Activated CD8-positive, alpha-beta memory T cell treated with anti-CD3 and anti-CD28 coated beads, Interleukin-2, amount 50 U/mL, for 24 hours (primary cell): ENCODE results near the gene IRAK3.
"Not testable (repeated sequence)": the region's sequence is repeated elsewhere in the genome, so short reads cannot be mapped to it uniquely, and the experiment has no call there.

Experiments
- DNase-seq: peaks from one replicate; pipeline ENCODE4 v3.0.0-alpha.2; 2020; ENCODE audit errors: extremely low read depth

Gene IRAK3

GRCh38 chr12:66170606-66171005 lies 18.4 kb upstream of the IRAK3 start:
- no peak for DNase-seq

GRCh38 chr12:66174391-66175325 lies 14.4 kb upstream of the IRAK3 start:
- not testable (repeated sequence) for DNase-seq

DNA sequence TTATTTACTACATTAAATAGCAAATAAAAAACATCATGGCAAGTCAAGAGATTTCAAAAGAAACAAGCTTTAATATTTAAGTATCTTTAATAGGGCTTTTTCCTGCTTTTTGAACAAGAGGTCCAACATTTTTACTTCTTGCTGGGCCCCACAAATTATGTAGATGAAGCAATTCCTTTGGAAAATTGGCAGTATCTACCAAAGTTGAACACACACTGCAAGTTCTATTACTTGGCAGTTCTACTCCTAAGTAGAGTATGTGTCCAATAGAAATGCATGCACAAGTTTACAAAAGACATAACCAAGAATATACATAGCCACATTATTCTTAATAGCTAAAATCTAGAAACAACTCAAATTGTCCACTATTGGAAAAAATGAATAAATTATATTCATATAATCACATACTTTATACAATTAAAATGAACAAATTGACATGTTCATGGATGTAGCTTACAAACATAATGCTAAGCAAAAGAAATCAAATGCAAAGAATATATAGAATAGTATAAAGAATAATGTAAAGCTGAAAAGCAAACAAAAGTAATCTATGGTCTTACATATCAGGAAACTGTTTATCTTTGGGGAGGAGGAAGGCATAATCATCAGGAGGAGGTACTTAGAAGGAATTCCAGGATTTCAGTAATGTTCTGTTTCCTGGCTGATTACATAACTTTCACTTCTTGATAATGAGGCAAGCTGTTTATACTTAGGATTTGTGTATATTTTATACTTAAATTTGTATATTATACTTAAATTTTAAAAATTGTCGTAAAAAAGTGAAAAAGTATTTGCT lies 12.7 kb upstream of the IRAK3 start:
- no peak for DNase-seq

DNA sequence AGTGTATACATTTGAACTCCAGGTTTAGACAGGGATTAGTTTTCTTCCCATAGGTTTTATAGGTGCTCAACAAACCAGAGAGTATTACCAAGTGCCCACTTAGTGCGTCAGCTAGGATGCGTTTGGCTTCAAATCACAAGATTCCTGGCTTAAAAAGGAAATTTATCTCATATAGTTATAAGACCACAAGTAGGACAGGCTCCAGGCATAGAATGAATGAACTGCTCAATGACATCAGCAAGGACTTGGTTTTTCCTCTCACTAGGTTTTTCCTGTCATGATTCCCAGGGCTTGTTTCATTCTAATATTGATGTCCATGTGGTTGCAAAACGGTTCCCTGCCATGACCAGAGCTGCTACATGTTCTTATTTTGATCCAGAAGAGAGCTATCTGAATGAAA lies 6.1 kb upstream of the IRAK3 start:
- DNase-seq, result no peak

GRCh38 chr12:66184822-66185221 lies 4.2 kb upstream of the IRAK3 start:
- DNase-seq, result not testable (repeated sequence)

- no peak for DNase-seq
These were observed 2.0 kb upstream of the IRAK3 start for GRCh38 chr12:66187036-66187435.

DNA sequence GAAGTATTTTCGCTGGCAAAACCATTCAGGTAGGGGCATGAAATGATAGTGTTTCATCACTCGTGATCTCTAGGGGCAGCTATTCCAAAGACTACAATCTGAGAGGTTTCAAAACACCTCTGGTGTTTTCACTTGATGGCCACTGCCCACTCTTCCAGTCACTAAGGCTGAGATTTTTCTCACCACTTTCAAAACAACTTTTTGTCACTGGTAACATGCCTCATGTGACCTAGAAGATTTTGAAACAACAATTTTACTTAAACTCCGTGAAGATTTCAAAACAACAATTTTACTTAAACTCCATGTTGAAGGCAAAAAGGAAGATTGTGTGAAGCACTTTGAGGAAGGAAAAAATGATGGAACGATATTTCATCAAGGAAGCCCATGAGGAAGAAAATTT lies 1.2 kb upstream of the IRAK3 start:
- no peak for DNase-seq

DNA sequence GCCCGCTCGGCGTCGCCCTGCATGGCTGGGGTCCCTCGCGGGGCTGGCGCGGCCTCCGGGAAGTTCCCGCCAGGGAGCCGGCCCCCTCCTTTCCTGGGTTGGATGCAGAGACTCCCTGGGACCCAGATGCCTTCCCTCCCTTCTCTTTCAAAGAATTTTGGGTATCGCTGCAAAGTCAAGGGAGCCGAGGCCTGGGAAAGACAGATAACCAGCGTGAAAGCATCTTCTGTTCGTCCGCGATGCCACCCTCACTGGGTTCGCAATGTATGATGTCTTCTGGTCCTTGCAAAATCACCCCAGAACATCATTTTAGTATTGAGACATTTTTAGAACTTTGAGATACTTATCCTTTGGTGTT lies 451 bp downstream of the IRAK3 start:
- DNase-seq, result no peak

GRCh38 chr12:66189889-66190288 lies 875 bp downstream of the IRAK3 start:
- no peak for DNase-seq

DNA sequence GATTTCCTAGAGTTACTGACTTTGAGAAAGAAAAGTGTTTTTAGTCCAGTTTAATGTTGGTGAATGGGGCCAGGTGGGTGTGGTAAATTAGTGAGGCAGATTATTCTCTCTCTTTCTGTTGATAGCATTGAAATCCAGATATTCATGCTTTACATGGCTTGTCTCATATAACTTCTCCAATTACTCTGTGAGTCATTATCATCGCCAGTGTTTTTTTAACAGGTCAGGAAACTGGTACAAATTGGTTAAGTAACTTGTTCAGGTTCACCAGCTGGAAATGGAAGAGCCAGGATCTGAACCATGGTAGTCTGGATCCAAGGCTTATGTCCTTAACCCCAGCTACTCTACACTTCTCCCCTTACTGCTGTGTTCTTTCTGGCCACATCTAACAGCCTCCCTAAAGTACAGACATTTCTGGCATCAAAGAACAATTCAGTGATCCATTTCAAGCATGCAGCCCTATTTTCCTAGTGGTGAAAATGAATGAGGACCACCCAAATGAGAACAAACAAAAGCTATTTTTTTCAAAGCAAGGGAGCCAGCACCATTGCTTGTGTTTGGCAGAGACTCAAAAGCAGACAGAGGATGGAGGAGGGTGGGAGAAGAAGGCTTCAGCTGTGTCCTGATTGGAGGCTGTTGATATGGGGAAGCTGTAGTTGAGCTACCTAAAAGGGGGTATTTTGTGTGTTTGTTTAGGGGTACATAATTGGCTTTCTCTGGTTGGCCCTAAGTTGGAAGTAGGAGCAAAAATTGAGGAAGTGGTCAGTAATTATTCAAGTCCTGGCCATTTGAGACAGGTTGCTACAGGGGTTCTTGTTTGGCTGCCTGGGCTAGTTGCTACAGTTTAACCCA lies 1.7 kb downstream of the IRAK3 start:
- DNase-seq, result no peak

DNA sequence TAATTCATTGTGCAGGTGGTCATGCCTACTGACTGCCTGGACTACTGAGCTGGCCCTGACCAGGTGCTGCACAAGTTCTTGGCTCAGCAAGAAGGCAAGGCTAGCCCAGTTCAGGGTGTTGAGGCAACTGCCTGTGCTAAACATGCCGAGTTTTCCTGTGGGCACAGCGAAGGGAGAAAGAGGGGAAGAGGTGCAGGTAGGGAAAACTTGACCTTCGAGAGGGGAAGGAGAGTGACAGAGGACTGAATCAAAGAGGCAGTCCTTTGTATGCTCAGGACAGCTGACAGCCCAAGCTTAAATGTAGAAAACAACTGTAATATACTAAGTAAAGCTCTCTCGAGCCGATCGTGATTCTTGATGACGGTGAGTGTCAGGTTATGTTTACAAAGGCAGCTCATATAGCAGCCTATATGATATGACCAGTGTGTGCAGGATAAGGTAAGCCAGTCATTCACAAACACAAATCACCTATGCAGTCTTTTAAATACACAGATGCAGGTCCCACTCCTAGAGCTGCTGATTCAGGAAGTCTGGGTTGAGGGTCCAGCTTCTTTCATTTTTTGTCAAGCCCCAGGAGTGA lies 2.6 kb downstream of the IRAK3 start:
- no peak for DNase-seq

- DNase-seq, result no peak
These were observed 5.1 kb downstream of the IRAK3 start for GRCh38 chr12:66194122-66194521.

DNA sequence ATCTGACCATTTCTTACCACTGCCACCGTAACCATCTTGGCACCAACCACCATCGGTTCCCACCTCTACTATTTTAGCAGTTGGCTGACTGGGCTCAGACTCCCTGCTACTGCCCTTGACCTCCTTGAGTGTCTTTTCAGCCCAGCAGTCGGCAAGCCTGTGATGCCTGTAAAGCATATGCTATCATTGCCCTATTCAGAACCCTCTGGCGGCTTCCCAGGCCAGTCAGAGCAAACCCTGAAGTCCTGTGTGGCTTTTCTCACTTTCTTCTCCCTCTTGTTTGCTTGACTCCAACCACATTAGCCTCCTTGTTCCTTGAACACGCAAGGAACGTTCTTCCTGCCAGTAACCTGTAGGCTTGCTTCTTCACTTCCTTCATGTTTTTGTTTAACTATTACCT lies 6.2 kb downstream of the IRAK3 start:
- DNase-seq, result no peak

DNA sequence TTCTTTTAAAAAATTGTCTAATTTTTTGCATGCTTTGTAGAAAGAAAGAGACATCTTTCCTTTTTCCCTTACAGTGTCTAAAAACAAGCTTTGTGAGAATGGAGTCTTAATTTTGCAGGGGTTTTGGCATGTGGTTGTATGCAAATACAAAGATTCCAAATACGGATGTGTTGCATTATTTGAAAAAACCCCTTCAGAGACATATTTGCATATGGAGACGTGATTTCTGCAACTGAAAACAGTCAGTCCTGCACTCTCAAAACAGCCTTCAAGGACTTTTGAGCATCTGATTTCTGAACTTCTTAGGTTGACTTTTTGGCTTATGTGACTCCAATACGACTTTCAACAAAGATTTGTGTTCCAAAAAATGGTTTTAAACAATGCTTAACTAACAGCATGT lies 7.8 kb downstream of the IRAK3 start:
- DNase-seq, result no peak

DNA sequence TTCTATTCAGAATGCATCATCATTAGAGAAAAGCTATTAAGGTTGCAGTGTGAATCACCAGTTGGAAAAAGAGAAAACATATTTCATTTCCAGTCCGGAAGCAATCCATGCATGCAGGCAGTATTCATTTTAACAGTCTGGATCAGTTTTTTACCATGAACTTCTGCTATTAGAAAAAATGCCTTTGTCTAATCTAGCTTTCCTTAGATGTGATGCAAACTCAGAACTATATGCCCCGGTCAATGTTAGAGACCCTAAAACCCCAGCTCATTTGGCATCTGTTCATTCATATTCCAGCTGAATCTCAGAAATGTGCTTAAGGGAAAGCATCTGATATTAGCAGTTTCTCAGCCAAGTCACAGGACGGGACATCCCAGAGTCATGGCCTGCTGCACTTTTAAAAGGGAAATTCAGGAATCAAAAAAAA lies 8.5 kb downstream of the IRAK3 start:
- no peak for DNase-seq

GRCh38 chr12:66199141-66199540 lies 10.1 kb downstream of the IRAK3 start:
- DNase-seq, result no peak

DNA sequence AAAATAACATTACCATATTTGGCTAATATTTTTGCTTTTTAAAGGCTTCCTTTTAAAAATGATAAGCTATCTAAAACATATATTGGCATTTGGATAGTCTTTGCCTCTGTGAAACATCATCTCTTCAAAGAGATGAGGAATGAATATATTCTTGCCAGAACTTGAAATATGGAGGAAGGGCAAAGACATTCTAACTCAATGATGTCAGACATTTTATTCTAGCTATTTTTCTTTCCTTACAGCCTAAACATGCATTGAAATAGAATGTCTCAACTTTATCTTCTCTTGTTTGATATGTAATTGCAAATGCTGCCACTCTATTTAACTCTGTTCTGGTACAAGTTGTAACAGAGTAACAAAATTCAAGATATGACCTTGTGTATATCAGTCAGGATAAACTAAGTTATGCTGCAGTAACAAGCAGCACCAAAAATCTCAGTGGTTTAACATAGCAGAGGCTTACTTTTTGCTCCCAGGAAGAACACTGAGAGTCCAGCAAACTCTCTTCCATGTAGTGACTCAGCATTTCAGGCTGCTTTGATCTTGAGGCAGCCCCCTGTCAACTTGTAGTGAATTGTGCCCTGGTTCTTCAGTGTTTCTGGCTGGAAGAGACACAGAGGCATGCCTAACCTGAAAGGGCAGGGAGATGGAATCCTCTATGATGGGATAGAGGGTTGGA lies 11.0 kb downstream of the IRAK3 start:
- DNase-seq, result no peak

- DNase-seq, result no peak
These were observed 14.8 kb downstream of the IRAK3 start for GRCh38 chr12:66203820-66204219.

DNA sequence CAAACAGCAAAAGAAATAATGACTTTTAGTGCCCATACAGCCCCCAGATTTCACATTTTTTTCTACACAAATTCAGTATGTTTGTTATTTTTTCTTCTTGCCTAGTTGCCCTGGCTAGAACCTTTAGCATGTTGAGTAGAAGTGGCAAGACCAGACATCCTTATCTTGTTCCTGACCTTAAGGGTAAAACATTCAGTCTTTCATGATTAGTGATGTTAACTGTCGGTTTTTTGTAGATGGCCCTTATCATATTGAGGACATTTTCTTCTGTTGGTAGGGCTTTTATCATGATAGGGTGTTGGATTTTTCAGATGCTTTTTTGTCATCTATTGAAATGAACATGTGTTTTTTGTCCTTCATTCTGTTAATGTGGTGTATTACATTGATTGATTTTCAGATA lies 17.1 kb downstream of the IRAK3 start:
- DNase-seq, result no peak

DNA sequence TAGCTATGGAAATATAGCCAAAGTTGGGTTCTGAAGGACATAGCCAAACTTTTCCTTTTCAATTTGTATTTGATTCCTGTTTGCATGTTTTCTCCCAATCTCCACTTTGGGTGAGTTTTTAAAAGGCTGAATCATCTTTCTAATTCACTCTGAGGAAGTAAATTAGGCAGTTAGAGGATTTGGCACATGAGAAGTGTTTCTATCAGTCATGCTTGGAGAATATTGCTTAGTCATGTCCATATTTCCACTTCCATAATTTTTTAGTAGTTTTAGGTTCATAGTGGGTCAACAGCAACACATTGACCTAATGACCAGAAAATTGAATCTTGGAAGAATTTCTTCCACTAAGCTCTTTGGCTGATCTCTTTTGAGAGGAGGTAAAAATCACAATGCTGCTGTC lies 21.8 kb downstream of the IRAK3 start:
- DNase-seq, result no peak

- not testable (repeated sequence) for DNase-seq
These were observed 22.6 kb downstream of the IRAK3 start for GRCh38 chr12:66211573-66211972.
